A549 (cell line): ENCODE measurements around the gene IQCB1.

ENCODE experiments used
- CEBPB ChIP-seq, 2 experiments: fragments of >200 bp in 1 of 2; sonication (Bioruptor Twin) in 1 of 2; formaldehyde crosslinking in 1 of 2; IDR thresholded peaks; 2 replicates each; pipeline ENCODE4 v1.6.1; 2012 to 2016
- CHD2 ChIP-seq: fragments of 150-350 bp; IDR thresholded peaks from 2 replicates; pipeline ENCODE4 v1.6.1; 2014; ENCODE audit warnings: low read length; ENCODE audit not compliant: partially characterized antibody
- CTCF ChIP-seq: fragments of >200 bp; sonication (Bioruptor Twin); formaldehyde crosslinking; IDR thresholded peaks from 3 replicates; pipeline ENCODE4 v1.5.1; 2016
- FOSL2 ChIP-seq, 2 experiments: fragments of 450-650 bp in 1 of 2; fragments of >200 bp in 1 of 2; sonication (Bioruptor Twin) in 1 of 2; formaldehyde crosslinking; IDR thresholded peaks; 2 replicates each; pipeline versions ENCODE4 v1.5.0 to v1.6.1; 2016 to 2020; ENCODE audit warnings: mild to moderate bottlenecking in 1 of 2, moderate library complexity in 1 of 2
- JUNB ChIP-seq: fragments of >200 bp; sonication (Bioruptor Twin); formaldehyde crosslinking; IDR thresholded peaks from 2 replicates; pipeline ENCODE4 v1.6.1; 2016
- MAX ChIP-seq: IDR thresholded peaks from 2 replicates; pipeline ENCODE4 v1.6.1; 2012
- ZFP36 ChIP-seq: fragments of 450-650 bp; IDR thresholded peaks from 2 replicates; pipeline ENCODE4 v1.6.1; 2014; ENCODE audit warnings: borderline replicate concordance; ENCODE audit not compliant: partially characterized antibody

- TF ChIP-seq CTCF = no peak
- TF ChIP-seq JUNB = no peak
- no peak for TF ChIP-seq CEBPB (IDR thresholded peaks at IDR 0.05)
- TF ChIP-seq FOSL2 (IDR thresholded peaks at IDR 0.05) = no peak
- TF ChIP-seq FOSL2 (CRISPR knock-in tag; IDR thresholded peaks at IDR 0.05) = no peak
- TF ChIP-seq MAX = no peak
- no peak for TF ChIP-seq ZFP36
- TF ChIP-seq CHD2 = no peak
Observed at GRCh38 chr3:121871430-121871829, 36.6 kb upstream of the IQCB1 start.
